Glutamatergic neuron (in vitro differentiated cells): Measurements from ENCODE around the gene TYMP. TPM values are rescaled to one million over a fixed set of nuclear protein-coding genes. Genes with fewer than 3 reads are reported as not detected.
A peak's percentile ranks its signal among the peaks of the same experiment; 100 is the strongest.

Experiments used
- DNase-seq: peaks from one replicate; pipeline ENCODE4 v3.0.0; 2022
- H3K27ac Mint-ChIP-seq: one replicate; pipeline ENCODE4 v1.8.0; 2020; ENCODE audit warnings: mild to moderate bottlenecking, mixed read lengths, inconsistent platforms; ENCODE audit not compliant: unreplicated experiment
- H3K27me3 Mint-ChIP-seq: one replicate; pipeline ENCODE4 v1.8.0; 2020; ENCODE audit warnings: mild to moderate bottlenecking, moderate library complexity, mixed read lengths, inconsistent platforms; ENCODE audit not compliant: unreplicated experiment
- H3K36me3 Mint-ChIP-seq: one replicate; pipeline ENCODE4 v1.8.0; 2020; ENCODE audit warnings: mild to moderate bottlenecking, mixed read lengths, inconsistent platforms; ENCODE audit not compliant: unreplicated experiment
- H3K4me1 Mint-ChIP-seq: one replicate; pipeline ENCODE4 v1.8.0; 2020; ENCODE audit warnings: mild to moderate bottlenecking, low read depth, mixed read lengths, inconsistent platforms; ENCODE audit not compliant: unreplicated experiment
- H3K4me3 Mint-ChIP-seq: one replicate; pipeline ENCODE4 v1.8.0; 2020; ENCODE audit warnings: mild to moderate bottlenecking, mixed read lengths, inconsistent platforms; ENCODE audit not compliant: unreplicated experiment
- H3K9me3 Mint-ChIP-seq: one replicate; pipeline ENCODE4 v1.8.0; 2020; ENCODE audit warnings: mild to moderate bottlenecking, moderate library complexity, mixed read lengths, inconsistent platforms; ENCODE audit not compliant: unreplicated experiment
- long read RNA-seq: library from polyadenylated mRNA; unstranded; transcript quantifications from one replicate; pipeline ENCODE4 v2.0.0, GENCODE V29; 2020; ENCODE audit not compliant: unreplicated experiment
- total RNA-seq: library from RNA; stranded (reverse); fragmentation: NEBNext Ultra II Directional; extraction: Animal tissue kit (Norgen Biotek cat#: 25700); gene quantifications from one replicate; pipeline ENCODE4 v1.2.1, GENCODE V29; 2021; ENCODE audit not compliant: unreplicated experiment
- TF ChIP-seq, protein P1 (sequence below): fragments of 200-600 bp; sonication (generic); IDR thresholded peaks from one replicate; pipeline ENCODE4 v1.5.0; 2021; ENCODE audit not compliant: partially characterized antibody, unreplicated experiment

TYMP gene, protein sequence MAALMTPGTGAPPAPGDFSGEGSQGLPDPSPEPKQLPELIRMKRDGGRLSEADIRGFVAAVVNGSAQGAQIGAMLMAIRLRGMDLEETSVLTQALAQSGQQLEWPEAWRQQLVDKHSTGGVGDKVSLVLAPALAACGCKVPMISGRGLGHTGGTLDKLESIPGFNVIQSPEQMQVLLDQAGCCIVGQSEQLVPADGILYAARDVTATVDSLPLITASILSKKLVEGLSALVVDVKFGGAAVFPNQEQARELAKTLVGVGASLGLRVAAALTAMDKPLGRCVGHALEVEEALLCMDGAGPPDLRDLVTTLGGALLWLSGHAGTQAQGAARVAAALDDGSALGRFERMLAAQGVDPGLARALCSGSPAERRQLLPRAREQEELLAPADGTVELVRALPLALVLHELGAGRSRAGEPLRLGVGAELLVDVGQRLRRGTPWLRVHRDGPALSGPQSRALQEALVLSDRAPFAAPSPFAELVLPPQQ
- total RNA-seq, result 1.2 TPM
- long read RNA-seq, partial matches to known transcripts, result 4 of 9 reads
- long read RNA-seq, other reads (novel, unspliced or antisense), result 3 of 9 reads

DNA sequence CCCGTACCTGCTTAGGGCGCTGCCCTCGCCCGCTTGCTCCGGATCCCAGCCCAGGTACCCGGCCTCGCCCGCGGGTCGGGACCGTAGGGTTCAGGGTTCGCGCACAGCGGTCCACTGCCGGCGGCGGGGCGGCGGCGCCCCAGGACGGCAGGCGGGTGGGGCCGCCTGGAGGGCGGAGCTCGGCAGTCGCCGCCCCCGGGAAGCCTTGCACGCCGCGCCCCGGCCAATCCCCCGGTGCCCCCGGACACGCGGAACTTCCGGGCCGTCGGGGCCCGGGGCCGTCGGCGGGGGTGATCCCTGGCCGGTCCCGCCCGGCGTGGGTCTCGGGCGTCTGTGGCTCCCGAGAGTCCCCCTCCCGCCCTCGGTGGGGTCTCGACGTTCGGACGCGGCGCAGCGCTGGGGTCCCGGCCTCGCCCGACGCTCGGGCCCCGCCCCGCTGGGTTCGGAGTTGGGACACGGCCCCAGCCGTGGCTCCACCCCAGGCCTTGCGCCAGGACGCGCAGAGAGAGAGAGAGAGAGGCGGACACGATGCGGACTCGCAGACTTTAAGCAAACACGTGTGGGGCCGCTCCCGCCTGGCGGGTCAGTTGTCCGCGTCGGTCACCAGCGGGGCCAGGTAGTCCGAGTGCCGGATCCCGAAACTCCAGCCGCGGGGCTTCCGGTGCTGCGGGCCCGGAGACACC lies at the start of gene TYMP:
Gene TYMP, minus strand, starts transcription at position 116 of the 683 bp plus-strand sequence. CDS start 303 bp downstream, outside the sequence.
- H3K4me1 Mint-ChIP-seq, result peaks cover 8% of the 10 kb centered on the region
- H3K9me3 Mint-ChIP-seq, result peaks cover 10% of the 10 kb centered on the region
- TF ChIP-seq, protein P1, sequence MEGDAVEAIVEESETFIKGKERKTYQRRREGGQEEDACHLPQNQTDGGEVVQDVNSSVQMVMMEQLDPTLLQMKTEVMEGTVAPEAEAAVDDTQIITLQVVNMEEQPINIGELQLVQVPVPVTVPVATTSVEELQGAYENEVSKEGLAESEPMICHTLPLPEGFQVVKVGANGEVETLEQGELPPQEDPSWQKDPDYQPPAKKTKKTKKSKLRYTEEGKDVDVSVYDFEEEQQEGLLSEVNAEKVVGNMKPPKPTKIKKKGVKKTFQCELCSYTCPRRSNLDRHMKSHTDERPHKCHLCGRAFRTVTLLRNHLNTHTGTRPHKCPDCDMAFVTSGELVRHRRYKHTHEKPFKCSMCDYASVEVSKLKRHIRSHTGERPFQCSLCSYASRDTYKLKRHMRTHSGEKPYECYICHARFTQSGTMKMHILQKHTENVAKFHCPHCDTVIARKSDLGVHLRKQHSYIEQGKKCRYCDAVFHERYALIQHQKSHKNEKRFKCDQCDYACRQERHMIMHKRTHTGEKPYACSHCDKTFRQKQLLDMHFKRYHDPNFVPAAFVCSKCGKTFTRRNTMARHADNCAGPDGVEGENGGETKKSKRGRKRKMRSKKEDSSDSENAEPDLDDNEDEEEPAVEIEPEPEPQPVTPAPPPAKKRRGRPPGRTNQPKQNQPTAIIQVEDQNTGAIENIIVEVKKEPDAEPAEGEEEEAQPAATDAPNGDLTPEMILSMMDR, result no peak
- peak within 1 kb of the TSS; percentile 46 for H3K4me3 Mint-ChIP-seq
- H3K27me3 Mint-ChIP-seq, result peaks cover 25% of the 10 kb centered on the region
- H3K36me3 Mint-ChIP-seq, result no peaks in the 10 kb centered on the region
- H3K27ac Mint-ChIP-seq, result no peak within 1 kb of the TSS
- DNase-seq, result peak; percentile 24

- Mint-ChIP-seq H3K9me3 (peaks cover 16% of the 10 kb centered on the region), H3K27ac (no peak overlapping the region), H3K4me1 (peaks cover 17% of the 10 kb centered on the region), H3K36me3 (no peaks in the 10 kb centered on the region), H3K27me3 (peaks cover 7% of the 10 kb centered on the region), H3K4me3 (peak overlapping the region; percentile 55)
- no peak for DNase-seq
- TF ChIP-seq, protein P1, result no peak
These were observed 49.0 kb upstream of the TYMP start for GRCh38 chr22:50578776-50579310.

DNA sequence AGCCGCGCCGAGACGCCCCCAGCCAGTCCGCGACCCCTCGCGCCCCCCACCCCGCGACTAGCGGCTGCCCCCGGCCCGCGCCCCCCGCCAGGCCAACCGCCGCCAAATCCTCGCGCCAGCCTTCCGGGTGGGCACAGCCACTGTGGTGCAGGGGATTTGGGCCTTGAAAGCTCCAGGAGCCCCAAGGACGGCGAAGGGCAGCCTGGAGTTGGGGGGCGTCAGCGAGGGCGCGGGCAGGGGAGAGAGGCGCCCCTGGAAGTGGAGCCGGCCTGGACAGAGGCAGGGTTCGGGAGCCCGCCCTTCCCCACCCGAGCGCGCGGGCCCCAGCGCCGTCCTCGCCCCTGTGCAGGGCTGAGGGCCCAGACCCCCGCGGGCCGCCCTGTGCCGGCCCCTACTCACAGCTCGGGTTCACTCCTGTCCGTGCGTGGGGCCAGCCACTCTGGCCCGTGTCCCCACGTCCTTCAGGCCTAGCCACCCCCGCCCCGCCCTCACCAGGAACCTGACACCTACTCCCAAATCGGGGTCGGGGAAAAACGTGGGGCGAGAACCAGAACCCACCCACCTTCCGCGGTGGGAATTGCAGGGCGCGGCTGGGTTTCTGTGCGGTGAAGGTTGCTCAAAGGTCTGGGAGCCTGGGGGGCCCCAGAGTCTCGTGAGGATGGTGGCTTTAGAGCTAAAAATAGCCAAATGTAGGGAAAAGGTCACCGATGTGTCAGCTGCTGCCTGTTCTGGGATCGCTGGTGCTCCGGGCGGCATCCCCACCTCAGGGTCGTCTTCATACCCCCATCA lies 48.4 kb upstream of the TYMP start, which contains the start of gene CPT1B:
Gene CPT1B, minus strand, starts transcription at position 441 of the 789 bp plus-strand sequence. CDS start 512 bp downstream, outside the sequence.
- Mint-ChIP-seq H3K27me3 (peaks cover 2% of the 10 kb centered on the region), H3K27ac (no peak within 1 kb of the TSS), H3K9me3 (peaks cover 12% of the 10 kb centered on the region), H3K36me3 (no peaks in the 10 kb centered on the region), H3K4me1 (peaks cover 14% of the 10 kb centered on the region), H3K4me3 (peak within 1 kb of the TSS; percentile 55)
- DNase-seq, result peak; percentile 50
- TF ChIP-seq, protein P1, result no peak

DNA sequence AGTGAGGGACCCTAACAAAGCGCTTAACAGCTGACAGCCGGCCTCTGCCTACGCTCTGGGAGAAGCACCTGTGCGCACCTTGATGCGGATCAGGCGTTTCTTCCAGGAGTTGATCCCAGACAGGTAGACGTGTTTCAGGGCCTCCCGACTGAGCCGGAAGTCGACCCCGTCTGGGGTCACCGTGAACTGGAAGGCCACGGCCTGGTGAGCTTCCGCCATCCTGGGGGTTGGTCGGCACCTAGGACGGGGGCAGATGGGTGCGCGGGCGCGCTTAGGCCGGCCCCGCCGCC lies 47.8 kb upstream of the TYMP start:
- Mint-ChIP-seq H3K4me1 (peaks cover 14% of the 10 kb centered on the region), H3K27me3 (peaks cover 2% of the 10 kb centered on the region), H3K9me3 (peaks cover 12% of the 10 kb centered on the region), H3K4me3 (peak overlapping the region; percentile 42), H3K27ac (no peak overlapping the region), H3K36me3 (no peaks in the 10 kb centered on the region)
- TF ChIP-seq, protein P1, result no peak
- no peak for DNase-seq
